Testis (tissue), 3 donors: ENCODE measurements around the gene OR6B1. TPM values are rescaled to one million over a fixed set of nuclear protein-coding genes. Genes with fewer than 3 reads are reported as not detected.

ENCODE experiments used
- DNase-seq: peaks from one replicate; pipeline ENCODE4 v3.0.0-alpha.2; 2019
- H3K27ac ChIP-seq, 2 donors: fragments of 200-600 bp; sonication (generic); one replicate each; pipeline ENCODE4 v1.5.1; 2019
- H3K27me3 ChIP-seq: fragments of 200-600 bp; sonication (generic); one replicate; pipeline ENCODE4 v1.5.1; 2019
- H3K36me3 ChIP-seq: fragments of 200-600 bp; sonication (generic); one replicate; pipeline ENCODE4 v1.5.1; 2017; ENCODE audit warnings: low read depth; ENCODE audit errors: missing control alignments
- H3K4me1 ChIP-seq: fragments of 200-600 bp; sonication (generic); one replicate; pipeline ENCODE4 v1.5.1; 2019
- H3K4me3 ChIP-seq, 2 donors: fragments of 200-600 bp; sonication (generic); one replicate each; pipeline ENCODE4 v1.5.1; 2017 to 2019
- H3K9me3 ChIP-seq: fragments of 200-600 bp; sonication (generic); one replicate; pipeline ENCODE4 v1.5.1; 2017
- CTCF ChIP-seq, 3 experiments: fragments of 450-650 bp in 2 of 3; fragments of 200-600 bp in 1 of 3; sonication (generic) in 1 of 3; IDR thresholded peaks; one replicate each; pipeline ENCODE4 v1.5.1; 2016 to 2019; ENCODE audit warnings: antibody characterized with exemption in 3 of 3, mild to moderate bottlenecking in 2 of 3, moderate library complexity in 1 of 3
- POLR2A ChIP-seq: fragments of 450-650 bp; IDR thresholded peaks from one replicate; pipeline ENCODE4 v1.6.1; 2017; ENCODE audit warnings: antibody characterized with exemption, mild to moderate bottlenecking, moderate library complexity
- WGBS, 2 donors: methylation state at CpG; one replicate each; pipeline ENCODE4 v1.1.5; 2018; 5-methylcytosine and 5-hydroxymethylcytosine counted together
- intact Hi-C: fragments of 100-400 bp; cut with DNase I; formaldehyde crosslinking; loops from one replicate; pipeline ENCODE4 v1.15.1; 2023; ENCODE audit warnings: low total_unique reads
- polyA plus RNA-seq: library from polyadenylated mRNA; stranded (reverse); fragments of 350-450 nt; fragmentation: Illumina TruSeq; extraction: RNeasy Lipid Tissue Mini Kit (QIAGEN cat#74804); gene quantifications from one replicate; pipeline ENCODE4 v1.2.3, GENCODE V29; 2014; ENCODE audit warnings: low read depth, low replicate concordance; ENCODE audit not compliant: insufficient read depth
- total RNA-seq, 2 donors: library from RNA; depleted of rRNA; stranded (reverse); fragments of >200 nt; gene quantifications; one replicate each; pipeline ENCODE4 v1.2.3, GENCODE V29; 2016

OR6B1 gene
- total and polyA plus RNA-seq, 3 donors from 2014 or later: 0.53 to 1.8 (median 1.4) TPM

GRCh38 chr7:144032985-144033709 is 33.0 kb downstream of the OR6B1 start:
- intact Hi-C loops: no loop called here
- H3K4me1 ChIP-seq: no peaks in the 10 kb centered on the region
- DNase-seq: no peak
- H3K27me3 ChIP-seq: no peaks in the 10 kb centered on the region
- WGBS, 2 donors: 58 to 64% methylated on average over 1 of the region's 1 CpG
- no peak overlapping the region for H3K4me3 ChIP-seq
- no peak overlapping the region for H3K27ac ChIP-seq
- no peaks in the 10 kb centered on the region for H3K36me3 ChIP-seq
- TF ChIP-seq CTCF (IDR thresholded peaks at IDR 0.05) (no peak), POLR2A (no peak)
- no peaks in the 10 kb centered on the region for H3K9me3 ChIP-seq

- H3K27me3 ChIP-seq: no peaks in the 10 kb centered on the region
- DNase-seq: no peak
- H3K36me3 ChIP-seq: no peaks in the 10 kb centered on the region
- no peaks in the 10 kb centered on the region for H3K4me1 ChIP-seq
- no peak overlapping the region for H3K4me3 ChIP-seq
- H3K27ac ChIP-seq: no peak overlapping the region
- no peak for TF ChIP-seq POLR2A
- no peak for TF ChIP-seq CTCF (IDR thresholded peaks at IDR 0.05)
- no peaks in the 10 kb centered on the region for H3K9me3 ChIP-seq
- intact Hi-C loops: no loop called here
These were observed 35.3 kb downstream of the OR6B1 start for GRCh38 chr7:144035385-144035784.

- no peaks in the 10 kb centered on the region for H3K27me3 ChIP-seq
- DNase-seq: no peak
- no peak overlapping the region for H3K27ac ChIP-seq
- no peak overlapping the region for H3K4me3 ChIP-seq
- H3K4me1 ChIP-seq: no peaks in the 10 kb centered on the region
- H3K9me3 ChIP-seq: no peaks in the 10 kb centered on the region
- TF ChIP-seq CTCF (IDR thresholded peaks at IDR 0.05) (no peak), POLR2A (no peak)
- no peaks in the 10 kb centered on the region for H3K36me3 ChIP-seq
- intact Hi-C loops: no loop called here
- 92 to 97% methylated on average over 1 of the region's 1 CpG for WGBS, 2 donors
These were observed 36.3 kb downstream of the OR6B1 start for GRCh38 chr7:144036302-144036885.

- intact Hi-C loops: no loop called here
- no peaks in the 10 kb centered on the region for H3K36me3 ChIP-seq
- no peak for TF ChIP-seq POLR2A
- no peak for TF ChIP-seq CTCF (IDR thresholded peaks at IDR 0.05)
- H3K9me3 ChIP-seq: no peaks in the 10 kb centered on the region
- WGBS, 2 donors: 38 to 62% methylated on average over 1 of the region's 1 CpG
- H3K27me3 ChIP-seq: no peaks in the 10 kb centered on the region
- H3K27ac ChIP-seq: no peak overlapping the region
- no peaks in the 10 kb centered on the region for H3K4me1 ChIP-seq
- no peak overlapping the region for H3K4me3 ChIP-seq
- no peak for DNase-seq
These were observed 37.4 kb downstream of the OR6B1 start for GRCh38 chr7:144037414-144038035.
